Testis (tissue), 2 donors: ENCODE results near the gene CX3CR1.

Source experiments
- CTCF ChIP-seq, 3 experiments: fragments of 450-650 bp in 2 of 3; fragments of 200-600 bp in 1 of 3; sonication (generic) in 1 of 3; IDR thresholded peaks; one replicate each; pipeline ENCODE4 v1.5.1; 2016 to 2019; ENCODE audit warnings: antibody characterized with exemption in 3 of 3, mild to moderate bottlenecking in 2 of 3, moderate library complexity in 1 of 3
- POLR2A ChIP-seq: fragments of 450-650 bp; IDR thresholded peaks from one replicate; pipeline ENCODE4 v1.6.1; 2017; ENCODE audit warnings: antibody characterized with exemption, mild to moderate bottlenecking, moderate library complexity

DNA sequence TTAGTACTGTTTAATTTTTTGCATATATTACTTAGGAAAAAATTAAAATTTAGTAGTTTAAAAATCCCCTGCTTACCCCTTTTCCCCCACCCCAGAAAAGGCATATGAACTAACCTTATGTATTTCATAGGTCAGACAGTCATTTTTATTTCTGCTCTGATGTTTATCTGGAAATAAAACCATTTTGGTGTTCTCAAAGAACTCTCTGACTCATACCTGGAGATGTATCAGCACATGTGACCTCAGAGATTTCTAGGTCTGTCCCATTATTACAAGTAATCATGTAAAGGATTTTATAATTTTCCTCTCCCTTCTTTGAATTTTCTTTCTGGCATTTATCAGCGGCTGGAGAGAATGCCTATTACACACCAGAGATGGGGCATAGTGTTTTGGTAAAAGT is 35.6 kb upstream of the CX3CR1 start:
- no peak for TF ChIP-seq CTCF (IDR thresholded peaks at IDR 0.05)
- no peak for TF ChIP-seq POLR2A
